Heart right ventricle (tissue), 16 donors: ENCODE measurements around the gene GRAP2. TPM values are rescaled to one million over a fixed set of nuclear protein-coding genes. Genes with fewer than 3 reads are reported as not detected.

Source experiments
- ATAC-seq, 8 donors: fragments of 200-7000 bp; cut with Tn5 transposase; one replicate each; pipeline ENCODE4 v1.9.1; 2020; ENCODE audit warnings: mild to moderate bottlenecking in 8 of 8, moderate library complexity in 8 of 8, moderate number of reproducible peaks in 1 of 8
- DNase-seq, 2 donors: peaks; one replicate each; pipeline ENCODE4 v3.0.0-alpha.2; 2020
- H3K27ac ChIP-seq, 10 donors: fragments of 200-600 bp; sonication (generic) in 2 of 10; one replicate each; pipeline versions ENCODE4 v1.5.0 to v1.8.0; 2020 to 2022; ENCODE audit warnings: mild to moderate bottlenecking in 3 of 10
- H3K27me3 ChIP-seq, 7 donors: fragments of 200-600 bp; one replicate each; pipeline ENCODE4 v1.8.0; 2021 to 2022; ENCODE audit warnings: mild to moderate bottlenecking in 2 of 7
- H3K36me3 ChIP-seq, 9 donors: fragments of 200-600 bp; sonication (generic) in 1 of 9; one replicate each; pipeline versions ENCODE4 v1.5.0 to v1.8.0; 2020 to 2022; ENCODE audit warnings: mild to moderate bottlenecking in 2 of 9
- H3K4me1 ChIP-seq, 9 donors: fragments of 200-600 bp; sonication (generic) in 1 of 9; one replicate each; pipeline versions ENCODE4 v1.5.0 to v1.8.0; 2020 to 2022; ENCODE audit warnings: mild to moderate bottlenecking in 4 of 9
- H3K4me3 ChIP-seq, 10 donors: fragments of 200-600 bp; sonication (generic) in 2 of 10; one replicate each; pipeline versions ENCODE4 v1.5.0 to v1.8.0; 2020 to 2022; ENCODE audit warnings: mild to moderate bottlenecking in 7 of 10, moderate library complexity in 2 of 10
- H3K9me3 ChIP-seq, 11 donors: fragments of 200-600 bp in 10 of 11; sonication (generic) in 2 of 11; one replicate each; pipeline versions ENCODE4 v1.5.0 to v1.8.0; 2013 to 2022; ENCODE audit warnings: mild to moderate bottlenecking in 2 of 11, control low read depth in 1 of 11, moderate library complexity in 1 of 11
- CTCF ChIP-seq, 9 donors: fragments of 200-600 bp; sonication (generic) in 2 of 9; IDR thresholded peaks; one replicate each; pipeline versions ENCODE4 v1.5.0 to v1.8.0; 2021 to 2022; ENCODE audit warnings: antibody characterized with exemption in 9 of 9, mild to moderate bottlenecking in 5 of 9, moderate library complexity in 1 of 9
- WGBS, 2 donors: extraction: QIAGEN DNeasy Blood & Tissue Kit; methylation state at CpG; one replicate each; pipeline ENCODE4 v1.1.7; 2013; ENCODE audit warnings: inconsistent platforms in 1 of 2; 5-methylcytosine and 5-hydroxymethylcytosine counted together
- intact Hi-C, 10 donors: fragments of 100-400 bp; cut with DNase I; formaldehyde crosslinking; loops; one replicate each; pipeline versions ENCODE4 v1.11.1 to v1.14.2; 2022
- polyA plus RNA-seq, 2 donors: library from polyadenylated mRNA; stranded (reverse); fragments of 200-250 nt; gene quantifications; one replicate each; pipeline ENCODE4 v1.2.3, GENCODE V29; 2013
- total RNA-seq, 10 donors: library from RNA; stranded (reverse); fragmentation: NEBNext Ultra II Directional in 3 of 10; extraction: Animal tissue kit (Norgen Biotek cat#: 25700) in 3 of 10; gene quantifications; one replicate each; pipeline versions ENCODE4 v1.2.1 to v1.2.4, GENCODE V29; 2021 to 2023
- donor health status: Arrhythmogenic right ventricular cardiomyopathy.
- donor health status: ischemic (EF 13 %, LVEDD 7.1; RV severe dilation, severe dysfunction).
- donor health status: healthy with polysubstance abuse.
- donor health status: DM: no; HTN: yes; CAD: no.
- donor health status: DM: no; HTN: no; CAD: no.
- donor health status: ischemic (EF 25% LVEDD 6.9; RV normal size, moderate dysfunction).
- donor health status: ischemic (EF 25% LVEDD 5.7; RV mildly dilated, moderate dysfunction).
- donor health status: healthy.
- donor health status: DM: yes; HTN: yes; CAD: no.
- donor health status: Ischemic cardiomyopathy.
- donor health status: ischemic (EF 35%, LVEDD 5.7; RV mildly dilated, moderate dysfunction).
- donor health status: nonischemic (EF 11% LVEDD 7.7; RV severe dilation, severe dysfunction).
- donor health status: DM: yes; HTN: yes; CAD: no.
- donor health status: PGD.
- donor health status: ischemic (EF 29% LVEDD 5.4; RV normal size, mild dysfunction).
- donor health status: nonischemic (EF 23%, LVEDD 6.1; RV moderate dilation, normal function).

Gene GRAP2
- total and polyA plus RNA-seq, 12 donors, result 0.19 to 5.6 (median 0.60) TPM

DNA sequence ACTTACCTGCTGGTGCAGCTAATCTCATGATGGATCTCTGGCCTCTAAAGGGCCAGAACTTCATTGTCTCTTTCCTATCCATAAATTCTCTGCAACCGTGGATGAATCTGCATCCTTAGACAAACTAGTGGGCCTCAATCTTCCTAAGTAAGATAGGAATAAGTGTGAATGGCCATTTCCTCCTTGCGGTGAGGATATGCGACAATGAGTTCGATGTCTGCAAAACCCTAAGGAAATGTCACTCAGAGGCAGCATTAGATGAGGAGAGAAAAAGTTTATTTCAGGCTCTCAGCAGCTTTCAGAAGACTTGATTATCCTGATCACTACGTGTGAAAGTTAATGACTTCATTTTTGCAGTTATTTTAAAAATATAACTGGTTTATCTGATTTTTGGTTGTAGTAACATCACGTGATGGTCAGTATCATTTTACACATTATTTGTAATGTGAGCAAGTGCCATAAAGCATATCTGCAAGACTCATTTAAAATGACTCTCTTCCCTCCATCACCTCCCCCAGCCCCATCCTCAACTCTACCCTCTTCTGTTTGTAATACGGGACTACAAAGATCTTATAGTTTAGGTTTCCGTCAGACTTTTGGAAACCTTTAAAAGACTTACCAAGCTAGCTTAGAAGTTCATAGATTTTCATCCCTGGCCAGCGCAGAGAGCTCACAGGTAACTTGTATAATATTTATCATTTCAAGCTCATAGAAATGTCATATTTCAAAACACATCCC is 10.2 kb downstream of the GRAP2 start:
- ATAC-seq, result no peak
- H3K9me3 ChIP-seq, result no peaks in the 10 kb centered on the region
- no peaks in the 10 kb centered on the region for H3K36me3 ChIP-seq
- DNase-seq, result no peak
- peaks cover 0 to 73% (median 49%) of the 10 kb centered on the region in 7 donors for H3K27me3 ChIP-seq
- intact Hi-C loops, result no loop called here
- H3K27ac ChIP-seq, result no peak overlapping the region
- TF ChIP-seq CTCF (IDR thresholded peaks at IDR 0.05), result no peak
- no peak overlapping the region for H3K4me3 ChIP-seq
- 57 to 68% methylated on average over 9 of the region's 9 CpGs for WGBS, 2 donors
- H3K4me1 ChIP-seq, result no peaks in the 10 kb centered on the region

- no peak for DNase-seq
- 86 to 87% methylated on average over 5 of the region's 5 CpGs for WGBS, 2 donors
Observed at GRCh38 chr22:39913321-39913720, 12.4 kb downstream of the GRAP2 start.

DNA sequence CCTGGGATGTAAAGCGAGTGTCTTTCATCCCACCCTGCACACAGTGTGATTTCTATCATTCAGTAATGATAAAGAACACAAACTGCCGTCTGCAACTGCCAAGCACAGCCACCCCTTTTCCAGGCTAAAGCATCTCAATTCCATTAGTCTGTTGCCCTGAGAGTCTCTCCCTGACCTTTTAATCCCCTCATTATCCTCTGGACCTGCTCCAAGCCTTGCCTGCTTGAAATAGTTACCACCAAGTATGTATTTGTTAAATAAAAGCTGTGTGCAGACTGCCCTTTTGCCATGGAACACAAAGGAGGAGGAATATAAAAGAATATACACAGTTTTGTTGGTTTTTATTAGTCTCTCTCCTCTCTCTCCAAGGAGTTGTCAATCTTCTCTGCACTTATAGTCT is 13.0 kb downstream of the GRAP2 start:
- 49 to 56% methylated on average over 2 of the region's 2 CpGs for WGBS, 2 donors
- intact Hi-C loops, result no loop called here

More at GRCh38 chr22:39913321-39913720, 12.4 kb downstream of the GRAP2 start:
- no peaks in the 10 kb centered on the region for H3K9me3 ChIP-seq
- no peaks in the 10 kb centered on the region for H3K36me3 ChIP-seq
- no peak for ATAC-seq
- no peak overlapping the region for H3K4me3 ChIP-seq
- no peak overlapping the region for H3K27ac ChIP-seq
- intact Hi-C loops, result no loop called here
- TF ChIP-seq CTCF (IDR thresholded peaks at IDR 0.05), result no peak
- H3K4me1 ChIP-seq, result peaks cover 0 to 10% (median 0%) of the 10 kb centered on the region in 9 donors
- H3K27me3 ChIP-seq, result peaks cover 0 to 69% (median 40%) of the 10 kb centered on the region in 7 donors

DNA sequence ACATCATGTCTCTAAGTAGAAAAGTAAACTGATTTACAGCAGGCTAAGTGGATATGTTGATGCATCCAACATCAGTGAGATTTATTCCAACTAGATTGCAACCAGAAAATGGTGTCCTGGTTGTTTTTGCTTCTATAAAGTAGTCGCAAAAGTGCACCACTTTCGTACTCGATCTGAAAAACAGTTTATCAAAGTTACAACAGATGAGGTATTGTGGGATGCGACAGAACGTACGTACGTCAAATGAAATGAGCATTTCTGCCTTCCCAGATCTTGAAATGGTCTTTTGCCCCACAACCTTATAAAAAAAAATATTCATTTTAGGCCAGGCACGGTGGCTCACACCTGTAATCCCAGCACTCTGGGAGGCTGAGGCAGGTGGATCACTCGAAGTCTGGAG is 13.7 kb downstream of the GRAP2 start:
- Histone ChIP-seq H3K9me3 (no peaks in the 10 kb centered on the region), H3K27ac (no peak overlapping the region), H3K27me3 (peaks cover 0 to 65% (median 30%) of the 10 kb centered on the region in 7 donors), H3K36me3 (no peaks in the 10 kb centered on the region), H3K4me3 (no peak overlapping the region), H3K4me1 (peaks cover 0 to 14% (median 0%) of the 10 kb centered on the region in 9 donors)
- no peak for TF ChIP-seq CTCF (IDR thresholded peaks at IDR 0.05)
- DNase-seq (no peak), ATAC-seq (no peak)
- intact Hi-C loops, result no loop called here
- 91 to 92% methylated on average over 9 of the region's 9 CpGs for WGBS, 2 donors

More for the DNA sequence above, 13.0 kb downstream of the GRAP2 start:
- Histone ChIP-seq H3K27me3 (peaks cover 0 to 66% (median 35%) of the 10 kb centered on the region in 7 donors), H3K4me1 (peaks cover 0 to 14% (median 0%) of the 10 kb centered on the region in 9 donors), H3K4me3 (no peak overlapping the region), H3K9me3 (no peaks in the 10 kb centered on the region), H3K36me3 (no peaks in the 10 kb centered on the region), H3K27ac (no peak overlapping the region)
- no peak for DNase-seq
- ATAC-seq, result no peak
- no peak for TF ChIP-seq CTCF (IDR thresholded peaks at IDR 0.05)
